Measurements from ENCODE around the gene NARS2.
A peak's percentile ranks its signal among the peaks of the same experiment; 100 is the strongest.

- TF ChIP-seq CTCF (IDR thresholded peaks at IDR 0.05; ENCODE audit: insufficient read depth, low read length, poor library complexity, severe bottlenecking) (peak; percentile 64), EZH2phosphoT487 (conservative IDR thresholded peaks at IDR 0.05; ENCODE audit: low read length) (no peak)
Measured at GRCh38 chr11:78416285-78417174, 158.1 kb downstream of the NARS2 start.

Data from SU-DHL-6 (cell line).